Neural cell (in vitro differentiated cells): ENCODE data around the gene GALNT5.

Experiments
- EZH2 ChIP-seq: fragments of 200-600, 300-800 bp; shearing (Covaris generic), sonication (generic); IDR thresholded peaks from 2 replicates; pipeline ENCODE4 v1.6.1; 2014; ENCODE audit warnings: antibody characterized with exemption, low read length, borderline replicate concordance, mild to moderate bottlenecking; ENCODE audit not compliant: insufficient read depth, poor library complexity, severe bottlenecking
- POLR2AphosphoS5 ChIP-seq: IDR thresholded peaks from 2 replicates; pipeline ENCODE4 v1.6.1; 2012

DNA sequence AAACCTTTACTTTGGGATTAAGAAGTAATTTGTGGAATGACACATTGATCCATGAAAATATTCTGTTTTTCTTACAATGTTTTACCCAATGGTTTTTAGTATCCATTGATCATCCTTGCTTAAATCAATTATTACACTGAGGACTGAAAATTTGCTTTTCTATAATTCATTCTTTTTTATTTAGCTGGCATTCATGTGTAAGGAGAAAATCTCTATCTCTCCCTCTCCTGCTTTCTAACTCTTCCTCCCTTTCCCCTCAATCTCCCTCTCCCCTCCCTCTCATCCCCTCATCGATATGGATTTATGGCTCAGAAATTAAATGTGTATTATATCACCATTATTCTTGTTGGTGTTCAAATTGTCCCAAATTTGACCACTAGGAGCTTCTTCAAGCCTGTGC lies 29.7 kb downstream of the GALNT5 start:
- no peak for TF ChIP-seq POLR2AphosphoS5
- TF ChIP-seq EZH2: no peak
